B cell (primary cell): ENCODE data around the gene BLOC1S5.

Experiments used
- EZH2 ChIP-seq: IDR thresholded peaks from 2 replicates; pipeline ENCODE4 v1.6.1; 2012; ENCODE audit warnings: borderline replicate concordance, low read depth, mild to moderate bottlenecking, moderate library complexity, low read length; ENCODE audit not compliant: insufficient read depth, poor library complexity, severe bottlenecking
- TF ChIP-seq, protein P1 (sequence below): fragments of 200-600 bp; IDR thresholded peaks from one replicate; pipeline ENCODE4 v1.8.0; 2022; ENCODE audit warnings: antibody characterized with exemption, mild to moderate bottlenecking

GRCh38 chr6:8086755-8087306 is 22.6 kb upstream of the BLOC1S5 start:
- TF ChIP-seq, protein P1, sequence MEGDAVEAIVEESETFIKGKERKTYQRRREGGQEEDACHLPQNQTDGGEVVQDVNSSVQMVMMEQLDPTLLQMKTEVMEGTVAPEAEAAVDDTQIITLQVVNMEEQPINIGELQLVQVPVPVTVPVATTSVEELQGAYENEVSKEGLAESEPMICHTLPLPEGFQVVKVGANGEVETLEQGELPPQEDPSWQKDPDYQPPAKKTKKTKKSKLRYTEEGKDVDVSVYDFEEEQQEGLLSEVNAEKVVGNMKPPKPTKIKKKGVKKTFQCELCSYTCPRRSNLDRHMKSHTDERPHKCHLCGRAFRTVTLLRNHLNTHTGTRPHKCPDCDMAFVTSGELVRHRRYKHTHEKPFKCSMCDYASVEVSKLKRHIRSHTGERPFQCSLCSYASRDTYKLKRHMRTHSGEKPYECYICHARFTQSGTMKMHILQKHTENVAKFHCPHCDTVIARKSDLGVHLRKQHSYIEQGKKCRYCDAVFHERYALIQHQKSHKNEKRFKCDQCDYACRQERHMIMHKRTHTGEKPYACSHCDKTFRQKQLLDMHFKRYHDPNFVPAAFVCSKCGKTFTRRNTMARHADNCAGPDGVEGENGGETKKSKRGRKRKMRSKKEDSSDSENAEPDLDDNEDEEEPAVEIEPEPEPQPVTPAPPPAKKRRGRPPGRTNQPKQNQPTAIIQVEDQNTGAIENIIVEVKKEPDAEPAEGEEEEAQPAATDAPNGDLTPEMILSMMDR = no peak
- TF ChIP-seq EZH2 = no peak
